ENCODE data around the gene NOP56.
"Not testable (repeated sequence)": the region's sequence is repeated elsewhere in the genome, so short reads cannot be mapped to it uniquely, and the experiment has no call there.

GRCh38 chr20:2695984-2696525 is 43.6 kb downstream of the NOP56 start:
- TF ChIP-seq EZH2 (IDR thresholded peaks at IDR 0.05); POLR2AphosphoS5 (IDR thresholded peaks at IDR 0.05; ENCODE audit: borderline replicate concordance, low read depth, low read length): not testable (repeated sequence)

Measured in SK-N-MC (cell line).